ENCODE data around the gene CTU2.

The CTU2 gene

DNA sequence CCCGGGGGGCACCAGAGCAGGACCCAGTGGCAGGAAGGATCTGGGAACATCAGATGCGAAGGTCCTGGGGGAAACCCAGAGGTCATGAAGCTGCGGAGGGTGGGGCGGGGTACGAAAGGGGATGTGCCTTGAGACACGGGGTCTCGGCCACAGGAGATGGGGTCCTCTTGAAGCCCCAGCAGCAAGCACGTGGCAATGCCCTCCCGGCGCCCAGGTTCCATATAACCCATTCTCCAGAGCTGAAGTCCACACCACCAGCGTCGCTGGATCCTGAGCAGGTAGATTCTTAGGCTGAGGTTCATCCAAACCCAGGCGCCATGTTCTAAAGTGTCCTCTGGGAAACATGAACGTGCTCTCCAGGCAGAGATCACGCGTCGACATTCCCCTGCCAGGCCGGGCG lies 57.8 kb downstream of the CTU2 start:
- DNase-seq (ENCODE audit: low read depth), result no peak
- no peak for TF ChIP-seq CTCF (IDR thresholded peaks at IDR 0.05; ENCODE audit: insufficient read depth, low read depth, low read length, missing control alignments)
- no peak overlapping the region for H3K4me3 ChIP-seq (ENCODE audit: low read length)

DNA sequence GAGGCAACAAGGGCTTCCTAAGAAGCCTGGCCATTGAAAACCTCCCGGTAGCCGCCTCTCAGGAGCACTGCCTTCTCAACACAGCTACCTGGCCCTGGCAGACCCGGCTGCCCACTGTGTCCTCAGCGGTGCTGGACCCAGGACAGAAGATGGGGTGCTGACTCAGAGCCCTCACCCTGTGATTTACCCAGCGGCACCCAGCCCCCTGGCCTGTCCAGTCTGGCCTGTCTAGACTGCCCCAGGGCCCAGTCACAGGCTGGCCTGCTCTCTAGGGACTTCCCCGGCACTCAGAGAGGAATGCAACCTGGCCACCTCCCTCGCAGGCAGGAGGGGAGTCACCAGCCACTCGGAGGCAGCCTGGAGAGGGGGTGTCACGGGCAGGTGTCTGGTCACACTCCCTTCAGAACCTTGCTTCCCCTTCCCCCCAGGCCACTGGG lies 58.6 kb downstream of the CTU2 start:
- TF ChIP-seq CTCF (IDR thresholded peaks at IDR 0.05; ENCODE audit: insufficient read depth, low read depth, low read length, missing control alignments), result no peak
- no peak overlapping the region for H3K4me3 ChIP-seq (ENCODE audit: low read length)
- peak; percentile 86 for DNase-seq (ENCODE audit: low read depth)

Data from epithelial cell of esophagus (primary cell).